AG09309 (cell line): Measurements from ENCODE around the gene AGXT2.

Experiments
- DNase-seq: peaks from one replicate; pipeline ENCODE4 v3.0.0-alpha.2; 2010; ENCODE audit warnings: low read depth
- H3K4me3 ChIP-seq: 2 replicates; pipeline ENCODE4 v1.5.1; 2011; ENCODE audit warnings: mild to moderate bottlenecking, low read depth, low read length, moderate library complexity; ENCODE audit not compliant: control insufficient read depth
- TF ChIP-seq, protein P1 (sequence below): IDR thresholded peaks from 2 replicates; pipeline ENCODE4 v1.5.1; 2011; ENCODE audit warnings: mild to moderate bottlenecking, low read depth, low read length, inconsistent platforms; ENCODE audit not compliant: insufficient read depth, control insufficient read depth; ENCODE audit errors: missing control alignments

Gene AGXT2

DNA sequence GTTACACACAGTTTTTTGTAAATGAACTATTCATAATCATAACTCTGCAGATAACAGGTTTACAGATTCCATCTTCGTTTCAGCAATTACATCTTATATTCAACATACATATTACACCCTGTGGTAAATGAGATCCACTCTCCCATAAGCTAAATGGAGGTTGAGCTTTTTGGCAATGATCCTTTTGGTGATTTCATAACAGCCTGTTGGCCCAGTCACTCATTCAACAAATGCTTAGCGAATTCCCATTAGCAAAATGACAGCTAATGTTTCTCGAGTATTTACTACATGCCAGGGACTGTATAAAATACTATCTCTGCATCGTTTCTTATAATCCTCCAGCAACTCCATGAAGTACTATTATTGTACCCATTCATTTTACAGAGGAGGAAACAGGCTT, 25.4 kb upstream of the AGXT2 start:
- DNase-seq, result no peak
- no peak overlapping the region for H3K4me3 ChIP-seq
- TF ChIP-seq, protein P1, sequence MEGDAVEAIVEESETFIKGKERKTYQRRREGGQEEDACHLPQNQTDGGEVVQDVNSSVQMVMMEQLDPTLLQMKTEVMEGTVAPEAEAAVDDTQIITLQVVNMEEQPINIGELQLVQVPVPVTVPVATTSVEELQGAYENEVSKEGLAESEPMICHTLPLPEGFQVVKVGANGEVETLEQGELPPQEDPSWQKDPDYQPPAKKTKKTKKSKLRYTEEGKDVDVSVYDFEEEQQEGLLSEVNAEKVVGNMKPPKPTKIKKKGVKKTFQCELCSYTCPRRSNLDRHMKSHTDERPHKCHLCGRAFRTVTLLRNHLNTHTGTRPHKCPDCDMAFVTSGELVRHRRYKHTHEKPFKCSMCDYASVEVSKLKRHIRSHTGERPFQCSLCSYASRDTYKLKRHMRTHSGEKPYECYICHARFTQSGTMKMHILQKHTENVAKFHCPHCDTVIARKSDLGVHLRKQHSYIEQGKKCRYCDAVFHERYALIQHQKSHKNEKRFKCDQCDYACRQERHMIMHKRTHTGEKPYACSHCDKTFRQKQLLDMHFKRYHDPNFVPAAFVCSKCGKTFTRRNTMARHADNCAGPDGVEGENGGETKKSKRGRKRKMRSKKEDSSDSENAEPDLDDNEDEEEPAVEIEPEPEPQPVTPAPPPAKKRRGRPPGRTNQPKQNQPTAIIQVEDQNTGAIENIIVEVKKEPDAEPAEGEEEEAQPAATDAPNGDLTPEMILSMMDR, result no peak

DNA sequence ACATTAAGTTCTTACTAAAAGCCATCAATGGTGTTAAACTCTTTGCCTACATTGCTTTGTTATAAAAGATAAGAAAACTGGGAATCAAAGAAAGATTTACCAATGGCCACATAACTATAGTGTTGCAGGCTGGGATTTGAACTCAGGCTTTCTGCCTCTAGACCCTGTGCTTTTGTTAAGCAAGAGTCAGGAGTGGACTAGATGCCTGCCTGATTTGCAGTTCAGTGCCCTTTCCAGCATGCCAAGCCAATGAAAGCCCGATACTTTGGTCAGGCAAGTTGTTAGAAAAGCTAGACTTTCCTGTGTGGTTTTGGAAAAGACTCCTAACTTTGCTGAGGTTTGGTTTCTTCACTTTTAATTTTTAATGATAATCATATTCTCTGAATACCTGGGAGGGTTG, 21.4 kb upstream of the AGXT2 start:
- H3K4me3 ChIP-seq, result no peak overlapping the region
- TF ChIP-seq, protein P1, result no peak
- no peak for DNase-seq

DNA sequence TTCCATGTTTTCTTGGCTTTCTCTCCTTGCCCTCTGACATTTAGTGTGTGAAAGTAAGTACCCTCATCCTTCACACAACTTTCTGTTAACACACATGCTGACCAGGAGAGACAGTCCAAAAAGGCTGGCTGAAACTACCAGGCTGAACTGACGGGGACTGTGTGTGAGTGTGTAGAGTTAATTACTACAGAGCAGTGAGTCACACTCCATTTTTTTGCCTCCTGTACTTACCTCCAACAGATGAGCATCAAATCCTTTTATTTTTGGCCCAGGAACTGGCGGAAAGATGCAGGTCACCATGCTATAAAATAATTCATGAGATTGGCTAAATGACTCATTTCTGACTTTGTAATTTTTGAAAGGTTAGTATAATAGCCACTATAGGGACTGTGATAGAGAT, 20.2 kb upstream of the AGXT2 start:
- DNase-seq, result no peak
- TF ChIP-seq, protein P1, result no peak
- no peak overlapping the region for H3K4me3 ChIP-seq

DNA sequence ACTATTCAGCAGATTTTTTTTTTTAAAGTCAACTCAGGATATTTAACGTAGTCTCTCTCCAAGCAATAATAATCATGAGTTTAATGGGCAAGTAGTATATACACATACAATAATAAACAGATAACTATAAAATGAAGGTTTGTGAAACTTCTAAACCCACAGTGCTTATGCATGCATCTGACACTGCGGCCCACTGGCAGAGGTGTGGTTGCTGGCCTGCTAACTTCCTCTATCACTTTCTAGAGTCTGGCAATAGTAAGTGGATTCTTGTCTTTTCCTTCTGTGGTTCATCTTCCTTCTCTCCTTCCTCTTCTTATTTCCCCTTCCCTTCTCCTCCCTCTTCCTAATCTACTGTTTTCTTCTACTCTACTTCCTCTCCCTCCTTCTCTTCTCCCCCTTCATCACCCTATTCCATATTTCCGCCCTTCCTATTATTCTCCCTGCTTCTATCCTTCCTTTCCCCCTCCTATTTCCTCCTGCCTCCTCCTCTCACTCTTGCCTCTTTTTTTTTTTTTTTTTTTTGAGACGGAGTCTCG, 18.6 kb upstream of the AGXT2 start:
- TF ChIP-seq, protein P1, result no peak
- H3K4me3 ChIP-seq, result no peak overlapping the region
- DNase-seq, result no peak

DNA sequence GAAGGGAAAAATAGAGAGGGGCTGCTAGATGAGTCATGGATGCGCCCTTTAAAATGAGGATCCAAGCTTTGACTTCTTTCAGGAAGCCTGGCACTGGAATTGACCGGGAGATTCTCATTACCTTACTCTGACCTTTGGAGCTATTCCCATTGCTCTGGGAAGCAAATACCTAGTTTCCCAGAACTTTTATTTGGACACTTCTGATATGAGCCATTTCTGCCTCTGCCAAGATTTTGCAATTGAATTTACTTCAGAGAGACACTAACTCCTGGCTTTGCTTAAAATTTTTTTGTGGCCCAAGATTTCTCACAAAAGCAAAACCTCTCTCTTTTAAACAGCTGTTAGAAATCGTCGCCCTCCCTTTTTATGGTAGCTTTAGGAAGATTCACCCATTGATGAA, 15.7 kb upstream of the AGXT2 start:
- TF ChIP-seq, protein P1, result no peak
- DNase-seq, result no peak
- no peak overlapping the region for H3K4me3 ChIP-seq

DNA sequence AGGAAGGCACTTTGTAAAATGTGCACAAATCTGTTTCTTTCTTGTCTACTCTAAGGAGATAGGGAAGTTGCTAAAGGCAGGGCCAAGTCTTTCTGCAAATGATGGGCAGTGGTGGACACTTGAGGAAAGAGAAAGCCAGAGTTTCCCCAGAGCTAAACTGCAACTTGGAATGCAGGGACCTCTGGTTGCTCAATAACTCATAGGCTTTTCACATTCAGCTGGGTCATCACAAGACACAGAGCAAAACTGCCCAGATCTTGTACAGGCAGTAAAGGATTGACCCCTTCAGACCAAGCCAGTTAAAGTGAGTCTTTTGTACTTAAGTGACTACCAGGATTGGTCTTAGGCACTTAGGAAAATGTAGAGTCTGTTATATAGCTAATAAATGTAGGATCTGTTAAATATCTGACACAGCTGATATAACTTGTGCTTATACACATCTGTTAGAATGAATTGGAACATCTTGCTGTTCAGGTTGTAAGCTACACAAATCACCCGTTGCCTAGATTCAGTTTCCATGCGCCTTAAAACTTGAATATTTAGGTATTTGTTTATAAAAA, 13.5 kb upstream of the AGXT2 start:
- no peak for DNase-seq
- H3K4me3 ChIP-seq, result no peak overlapping the region
- TF ChIP-seq, protein P1, result no peak
